Temporal lobe (tissue), 2 donors: ENCODE data around the gene PGAM1. TPM values are rescaled to one million over a fixed set of nuclear protein-coding genes. Genes with fewer than 3 reads are reported as not detected.

ENCODE experiments used
- small RNA-seq: library from RNA; depleted of rRNA; stranded (forward); fragments of <200 nt; gene quantifications from one replicate; pipeline ENCODE3, GENCODE V24; 2014; ENCODE audit warnings: low replicate concordance
- total RNA-seq: library from RNA; depleted of rRNA; stranded (reverse); fragments of >200 nt; gene quantifications from one replicate; pipeline ENCODE4 v1.2.3, GENCODE V29; 2014

The PGAM1 gene
- total RNA-seq, 1 donor from 2014 or later, result 115 TPM

Small RNA genes lying within 50 kb of the gene (small RNA-seq; reads per million reads assigned to genes)
- gene RF00019, result not detected

Other genes starting within 250 kb of the PGAM1 start
- 86.1 TPM for gene SLIT1, start 240.2 kb upstream of the PGAM1 start, total RNA-seq
- 6.4 TPM for gene ARHGAP19, start 133.6 kb upstream of the PGAM1 start, total RNA-seq
- 4.2 TPM for gene FRAT1, start 106.9 kb upstream of the PGAM1 start, total RNA-seq
- gene FRAT2, start 91.5 kb upstream of the PGAM1 start, total RNA-seq, result 8.4 TPM
- gene RRP12, start 24.9 kb upstream of the PGAM1 start, total RNA-seq, result 10.6 TPM
- 17.5 TPM for gene EXOSC1, start 19.8 kb downstream of the PGAM1 start, total RNA-seq
- gene ZDHHC16, start 20.0 kb downstream of the PGAM1 start, total RNA-seq, result 12.5 TPM
- 49.7 TPM for gene MMS19, start 72.2 kb downstream of the PGAM1 start, total RNA-seq
- gene UBTD1, start 72.7 kb downstream of the PGAM1 start, total RNA-seq, result 0.49 TPM
- not detected for gene ANKRD2, start 146.6 kb downstream of the PGAM1 start, total RNA-seq
- 0.25 TPM for gene HOGA1, start 158.2 kb downstream of the PGAM1 start, total RNA-seq
- not detected for gene C10orf62, start 163.5 kb downstream of the PGAM1 start, total RNA-seq
- 28.3 TPM for gene MORN4, start 207.3 kb downstream of the PGAM1 start, total RNA-seq
- gene PI4K2A, start 214.5 kb downstream of the PGAM1 start, total RNA-seq, result 7.9 TPM